NOMO-1 treated with dmso at 0.1 percent for 144 hours (cell line): ENCODE results near the gene KSR1.
"Not testable (repeated sequence)": the region's sequence is repeated elsewhere in the genome, so short reads cannot be mapped to it uniquely, and the experiment has no call there.

Experiments
- DNase-seq: peaks from one replicate; lab custom pipeline; 2025; ENCODE audit not compliant: unreplicated experiment; lab: John Stamatoyannopoulos, UW

KSR1 gene

DNA sequence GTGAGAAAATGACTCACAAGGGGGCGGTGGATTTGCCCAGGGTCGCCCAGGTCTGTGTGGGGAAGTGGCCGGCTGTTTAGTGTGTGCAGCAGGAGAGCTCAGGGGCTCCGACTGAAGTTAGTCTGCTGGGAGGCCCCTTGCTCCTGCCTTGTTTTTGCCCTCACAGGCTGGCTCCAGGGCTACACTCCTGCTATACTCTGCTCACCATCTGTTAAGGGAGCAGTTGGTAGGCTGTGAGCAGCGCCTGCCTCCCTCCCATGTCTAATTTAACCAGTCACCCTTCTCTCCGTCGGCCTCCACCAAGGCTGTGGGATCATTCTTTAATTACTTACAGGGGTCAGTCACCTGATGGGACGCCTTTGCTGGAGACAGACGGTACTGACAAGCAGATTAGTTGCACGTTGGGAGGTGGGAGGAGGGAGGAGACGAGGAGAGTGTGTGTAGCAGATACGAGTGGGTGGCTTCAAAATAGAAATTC, 35.5 kb downstream of the KSR1 start:
- DNase-seq = no peak

DNA sequence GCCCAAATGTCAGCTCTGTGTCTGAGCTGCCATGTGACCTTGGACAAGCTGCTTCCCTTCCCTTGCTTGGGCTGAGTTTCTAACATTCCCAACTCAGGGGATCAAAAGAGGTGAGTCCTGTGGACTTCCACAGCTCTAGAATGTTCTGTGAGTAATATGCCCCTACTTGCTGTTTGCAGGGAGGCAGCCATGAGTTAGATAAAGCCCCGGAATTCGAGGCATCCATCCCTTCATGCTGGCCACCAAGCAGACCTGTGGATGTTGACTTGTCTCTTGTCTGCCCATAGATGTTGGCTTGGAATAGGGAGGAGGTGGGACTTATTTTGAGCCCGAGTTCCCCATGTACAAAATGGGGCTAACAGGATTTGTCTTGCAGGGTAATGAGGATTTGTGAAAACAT, 36.2 kb downstream of the KSR1 start:
- DNase-seq = no peak

GRCh38 chr17:27493088-27493487, 36.8 kb downstream of the KSR1 start:
- DNase-seq = no peak

DNA sequence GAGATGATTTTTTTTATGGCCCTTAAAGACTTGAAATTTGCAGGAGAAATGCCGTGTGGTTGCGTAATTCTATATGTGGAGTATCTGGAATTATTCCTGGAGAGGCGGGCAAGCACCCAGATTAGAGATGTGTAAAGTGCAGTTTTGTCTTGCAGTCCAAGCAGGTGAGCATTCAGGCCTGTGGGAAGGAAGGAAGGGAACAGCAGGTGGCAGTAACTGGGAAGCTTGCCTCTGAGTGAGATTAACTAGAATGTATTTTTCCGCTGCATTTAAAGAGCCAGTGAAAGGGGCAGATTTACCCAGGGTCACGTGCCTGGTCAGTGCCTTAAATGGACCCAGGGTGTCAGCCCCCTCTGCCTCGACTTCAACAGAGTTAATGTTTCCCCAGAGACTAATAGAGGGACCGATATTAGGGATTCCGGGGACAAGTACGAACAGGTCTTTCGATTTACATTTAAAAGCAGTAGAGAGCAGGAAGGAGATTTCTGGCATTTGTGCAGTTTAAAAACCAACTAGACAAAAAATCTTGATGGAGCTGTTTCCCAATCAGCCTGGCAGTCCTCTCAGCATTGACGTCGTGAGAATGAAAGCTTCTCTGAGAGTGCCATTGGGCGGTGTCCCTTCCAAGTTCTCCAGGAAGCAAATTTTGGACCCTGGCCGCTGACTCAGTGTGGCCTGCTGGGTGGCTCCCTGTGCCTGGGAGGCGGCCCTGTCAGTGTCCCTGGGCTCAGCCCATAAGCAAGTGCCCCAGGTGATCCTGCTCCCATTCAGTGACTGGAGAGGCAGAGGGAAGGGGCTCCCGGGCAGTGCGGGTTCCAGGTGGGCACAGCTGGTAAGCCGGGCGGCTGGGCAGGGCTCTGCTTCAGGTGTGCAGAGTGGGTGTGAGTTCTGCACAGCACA, 38.2 kb downstream of the KSR1 start:
- no peak for DNase-seq

DNA sequence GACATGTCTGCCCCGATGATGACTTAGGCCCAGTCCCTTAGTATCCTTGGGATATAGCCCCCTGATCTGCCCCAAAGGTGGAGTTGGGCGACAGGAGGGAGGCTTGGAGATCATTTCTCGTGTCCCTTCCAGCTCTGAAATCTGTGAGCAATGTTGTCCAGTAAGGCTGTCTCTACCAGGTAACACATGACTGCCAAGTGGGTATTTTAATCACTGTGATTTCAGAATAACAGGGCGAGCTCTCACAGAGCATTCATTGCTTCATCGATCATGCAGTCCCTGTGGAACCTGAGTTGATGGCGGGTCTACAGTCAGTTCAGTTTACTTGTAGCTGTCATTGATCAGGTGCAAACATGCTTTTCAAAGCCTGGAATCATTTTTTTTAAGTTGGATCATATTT, 39.2 kb downstream of the KSR1 start:
- no peak for DNase-seq

DNA sequence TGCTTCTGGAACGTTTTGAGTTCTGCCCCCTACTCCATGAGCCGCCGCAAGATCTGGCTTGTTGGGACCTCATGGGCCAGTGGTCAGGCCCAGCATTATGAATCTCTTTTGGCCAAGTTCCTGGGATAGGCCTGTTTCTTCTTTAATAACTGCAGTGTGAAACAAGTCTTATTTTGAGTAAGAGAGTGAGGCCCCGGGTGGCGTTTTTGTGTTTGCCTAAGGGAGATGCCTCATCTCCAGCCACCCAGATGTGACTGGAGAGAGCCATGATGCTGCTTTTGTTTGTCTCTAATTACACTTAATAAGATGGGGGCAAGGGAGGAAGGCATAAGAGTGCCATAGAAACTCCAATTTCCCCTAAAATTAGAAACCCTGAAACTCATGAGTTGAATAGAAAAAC, 39.8 kb downstream of the KSR1 start:
- no peak for DNase-seq

- no peak for DNase-seq
These were observed 40.2 kb downstream of the KSR1 start for GRCh38 chr17:27496437-27496943.

GRCh38 chr17:27496971-27497370, 40.7 kb downstream of the KSR1 start:
- DNase-seq = no peak

DNA sequence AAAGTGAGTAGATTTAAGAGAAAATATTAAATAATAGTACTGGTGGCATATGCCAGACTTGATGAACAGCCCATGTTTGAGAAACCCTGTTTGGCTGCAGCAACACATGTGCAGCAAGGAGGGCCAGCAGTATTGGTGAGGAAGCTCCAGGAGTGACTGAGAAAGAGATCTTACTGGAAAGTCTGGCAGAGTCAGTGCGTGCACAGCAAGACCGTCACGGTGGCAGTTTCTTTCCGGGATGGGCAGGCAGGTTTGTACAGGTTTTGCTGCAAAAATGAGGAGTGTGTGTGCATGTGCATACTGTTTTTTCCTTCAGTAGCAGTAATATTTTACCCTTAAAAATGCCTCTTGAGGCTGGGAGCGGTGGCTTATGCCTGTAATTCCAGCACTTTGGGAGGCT, 41.4 kb downstream of the KSR1 start:
- DNase-seq = no peak

DNA sequence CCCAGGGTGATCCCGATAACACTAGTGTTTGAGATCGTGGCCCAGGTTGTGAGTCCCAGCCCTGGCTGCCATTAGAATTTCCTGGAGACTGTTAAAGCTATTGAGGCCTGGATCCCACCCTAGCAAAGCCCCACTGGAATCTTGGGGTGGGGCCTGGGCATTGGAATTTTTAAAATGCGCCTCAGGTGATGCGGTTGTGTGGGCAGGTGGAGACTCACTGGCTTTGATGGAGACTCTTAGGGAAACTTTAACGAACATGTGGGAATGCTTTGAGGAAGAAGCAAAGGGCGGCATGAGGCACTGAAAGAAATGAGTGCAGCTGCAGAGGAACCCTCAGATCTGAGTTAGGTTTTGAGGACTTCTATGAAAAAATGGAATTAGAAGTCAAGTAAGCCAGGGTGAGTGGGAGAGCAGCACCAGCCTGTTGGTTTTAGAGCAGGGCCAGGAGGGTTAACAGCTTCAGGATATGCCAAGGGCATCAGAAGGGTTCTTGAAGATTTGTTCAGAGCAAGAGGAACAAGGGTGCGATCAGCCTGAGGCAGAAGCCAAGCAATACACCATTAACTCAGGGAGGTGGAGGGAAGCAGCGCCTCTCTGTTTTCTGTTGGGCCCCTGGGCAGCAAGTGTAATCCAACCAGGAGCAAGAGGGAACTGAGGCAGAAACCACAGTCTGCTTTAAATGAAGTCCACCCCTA, 42.5 kb downstream of the KSR1 start:
- DNase-seq = no peak

DNA sequence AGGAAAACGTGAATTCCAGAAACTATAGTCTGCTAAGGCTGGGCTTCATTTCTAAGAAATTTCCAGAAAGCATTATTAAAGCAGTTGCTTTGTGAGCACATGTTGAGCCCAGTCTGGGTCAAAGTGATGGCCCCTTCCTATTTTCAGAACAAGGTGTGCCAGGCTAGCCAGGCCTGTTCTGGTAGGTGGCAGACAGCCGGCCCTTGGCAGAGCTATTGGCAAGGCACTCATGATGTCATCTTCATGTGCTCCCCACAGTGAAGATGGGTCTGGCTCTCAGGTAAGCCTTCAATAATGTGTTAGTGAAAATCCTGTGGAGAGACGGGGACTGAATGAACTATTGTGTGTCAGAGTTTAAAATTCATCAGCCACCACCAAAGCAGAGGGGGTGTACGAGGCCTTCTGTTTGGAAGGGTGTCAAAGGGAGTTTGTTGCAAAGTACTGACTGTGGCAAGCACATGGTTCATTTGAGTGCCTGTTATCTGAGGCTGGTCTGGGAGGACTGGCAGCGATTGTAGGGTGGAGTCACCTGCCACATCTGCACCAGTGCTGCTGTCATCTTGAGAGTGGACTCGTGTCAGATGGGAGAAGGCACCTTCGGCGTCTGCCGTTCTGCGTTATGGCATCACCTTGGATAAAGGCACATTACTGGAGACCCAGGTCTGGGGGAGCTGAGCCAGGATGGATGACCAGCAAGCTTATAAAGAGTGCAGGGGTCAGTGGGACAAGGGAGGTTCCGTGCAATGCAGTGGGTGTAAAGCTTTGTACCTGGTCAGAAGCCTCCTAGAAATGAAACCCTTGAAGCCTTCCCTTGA, 43.4 kb downstream of the KSR1 start:
- DNase-seq = no peak

DNA sequence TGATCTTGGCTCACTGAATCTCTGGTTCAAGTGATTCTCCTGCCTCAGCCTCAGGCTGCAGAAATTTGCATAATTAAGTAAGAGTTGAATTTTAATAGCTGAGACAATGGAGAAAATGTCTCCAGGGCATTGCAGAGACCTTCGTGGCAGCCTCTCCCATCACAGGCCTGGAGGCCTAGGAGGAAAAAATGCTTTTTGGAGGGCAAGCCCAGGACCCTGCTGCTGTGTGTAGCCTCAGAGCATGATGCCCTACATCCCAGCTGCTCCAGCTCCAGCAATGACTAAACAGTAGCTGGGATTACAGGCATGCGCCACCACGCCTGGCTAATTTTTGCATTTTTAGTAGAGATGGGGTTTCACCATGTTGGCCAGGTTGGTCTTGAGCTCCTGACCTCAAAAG, 45.1 kb downstream of the KSR1 start:
- not testable (repeated sequence) for DNase-seq

DNA sequence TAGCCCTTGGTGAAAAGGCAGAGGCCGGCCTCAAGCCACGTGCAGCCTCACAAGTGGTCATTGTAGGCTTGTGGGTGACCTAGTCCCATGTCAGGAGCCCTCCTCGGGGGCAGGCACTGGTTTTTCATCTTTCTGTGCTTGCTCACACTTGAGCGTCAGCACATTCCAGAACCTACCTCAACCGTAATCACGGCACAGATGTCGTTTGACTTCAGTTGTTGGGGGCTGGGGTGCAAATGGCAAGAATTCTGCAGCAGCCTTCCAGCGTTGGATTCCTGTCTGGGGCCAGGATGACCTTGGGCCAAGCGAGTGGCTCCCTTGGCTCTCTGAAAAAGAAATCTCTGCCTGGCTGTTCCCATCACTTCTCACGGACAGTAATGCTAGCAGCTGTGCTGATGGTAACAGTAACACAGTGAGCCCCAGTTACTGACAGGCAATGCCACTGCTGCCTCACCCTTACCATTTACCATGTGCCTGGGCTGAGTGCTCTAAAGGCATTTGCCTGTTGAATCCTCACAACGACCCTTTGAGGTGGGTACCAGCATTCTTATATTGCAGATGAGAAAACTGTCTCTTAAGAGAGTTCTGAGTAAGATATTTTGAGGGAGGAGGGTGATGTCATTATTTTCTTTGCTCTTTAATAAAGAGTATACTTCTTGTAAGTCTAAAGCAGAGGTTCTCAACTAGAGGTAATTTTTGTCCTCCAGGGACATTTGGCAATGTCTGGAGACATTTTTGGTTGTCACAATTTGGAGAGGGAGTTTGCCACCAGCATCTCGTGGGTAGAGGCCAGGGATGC, 46.5 kb downstream of the KSR1 start:
- no peak for DNase-seq

GRCh38 chr17:27503611-27504010, 47.4 kb downstream of the KSR1 start:
- DNase-seq = no peak

DNA sequence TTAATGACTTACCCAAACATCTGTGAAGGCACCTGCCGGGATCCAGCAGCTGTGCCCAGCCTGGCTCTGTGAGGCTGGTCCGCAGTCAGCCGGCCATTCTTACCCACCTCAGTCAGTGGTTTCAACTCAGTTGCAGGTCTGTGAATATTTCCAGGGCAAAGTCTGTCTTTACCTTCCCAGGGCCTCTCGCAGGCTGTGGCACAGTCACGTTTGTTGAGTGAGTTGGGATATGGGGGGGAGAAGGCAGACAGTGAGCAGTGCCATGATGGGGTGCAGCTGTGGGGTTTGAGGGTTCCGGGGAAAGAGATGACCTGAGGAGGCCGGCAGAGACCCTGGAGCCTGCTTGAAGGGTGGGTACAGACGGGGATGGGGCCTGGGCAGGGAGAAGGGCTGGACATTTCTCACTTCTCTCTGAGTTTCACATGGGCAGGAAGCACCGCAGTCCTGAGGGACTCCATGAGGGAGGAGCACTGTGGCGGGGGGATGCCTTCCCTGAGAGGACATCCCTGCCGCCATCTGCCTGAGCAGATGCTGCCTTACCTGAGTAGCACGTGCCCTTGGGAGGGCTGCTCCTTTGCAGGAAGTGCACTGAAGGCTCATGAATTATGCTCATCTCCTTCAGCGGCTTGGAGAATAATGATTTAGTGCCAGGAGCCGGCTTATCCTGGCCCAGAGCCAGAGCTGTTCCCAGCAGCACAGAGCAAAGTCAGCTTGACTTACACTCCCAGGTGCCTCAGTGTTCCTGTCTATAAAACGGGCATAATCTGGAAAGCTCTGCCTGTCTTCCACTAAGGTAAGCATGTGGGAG, 48.1 kb downstream of the KSR1 start:
- no peak for DNase-seq

- no peak for DNase-seq
These were observed 50.3 kb downstream of the KSR1 start for GRCh38 chr17:27506348-27507218.

DNA sequence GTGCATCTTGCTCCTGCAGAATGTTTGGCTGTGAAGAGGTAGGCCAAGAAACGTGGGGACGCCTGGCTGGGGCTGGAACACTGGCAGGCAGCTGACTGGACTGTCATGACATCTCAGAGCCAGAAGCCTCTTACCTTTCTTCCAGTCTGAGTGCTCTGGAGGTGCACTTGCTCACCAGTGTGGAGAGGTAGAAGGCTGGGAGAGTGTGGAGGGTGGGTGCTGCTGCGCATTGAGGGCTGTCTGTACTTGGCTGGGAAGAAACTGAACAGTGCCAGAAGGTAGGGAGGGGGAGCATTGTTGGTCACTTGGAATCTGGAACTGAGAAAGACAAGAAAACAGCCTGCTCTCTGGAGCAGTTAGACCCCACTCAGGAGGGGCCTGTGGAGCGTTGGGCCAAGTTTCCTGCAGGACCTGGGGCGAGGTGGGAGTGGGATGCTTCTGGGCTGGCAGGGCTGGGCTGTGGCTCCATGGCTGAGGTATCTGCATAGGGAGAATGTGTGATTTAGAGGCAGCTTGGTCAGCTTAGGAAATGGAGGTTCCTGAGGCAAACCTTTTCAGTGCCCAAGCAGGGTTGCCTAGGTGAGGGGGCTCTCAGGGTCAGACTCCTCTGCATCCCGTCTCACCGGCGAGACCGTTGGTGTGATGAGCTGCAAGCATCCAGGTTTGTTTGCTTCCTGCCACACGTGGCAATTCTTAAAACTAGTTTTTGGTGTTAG, 55.1 kb downstream of the KSR1 start:
- no peak for DNase-seq

- no peak for DNase-seq
These were observed 55.8 kb downstream of the KSR1 start for GRCh38 chr17:27512031-27512430.
